OCI-LY7 (cell line): Measurements from ENCODE around the gene CUX1.

Source experiments
- EZH2phosphoT487 ChIP-seq: fragments of 200-600 bp; sonication (generic); IDR thresholded peaks from 2 replicates; pipeline ENCODE4 v1.6.1; 2018; ENCODE audit warnings: low read depth, borderline replicate concordance, mild to moderate bottlenecking, mixed run types, antibody characterized with exemption, low read length, moderate library complexity, mixed read lengths
- TF ChIP-seq, protein P1 (sequence below): fragments of 200-600 bp; sonication (generic); conservative IDR thresholded peaks from 2 replicates; pipeline ENCODE4 v1.5.1; 2014; ENCODE audit warnings: mild to moderate bottlenecking, antibody characterized with exemption, low read length, moderate library complexity, mixed read lengths

DNA sequence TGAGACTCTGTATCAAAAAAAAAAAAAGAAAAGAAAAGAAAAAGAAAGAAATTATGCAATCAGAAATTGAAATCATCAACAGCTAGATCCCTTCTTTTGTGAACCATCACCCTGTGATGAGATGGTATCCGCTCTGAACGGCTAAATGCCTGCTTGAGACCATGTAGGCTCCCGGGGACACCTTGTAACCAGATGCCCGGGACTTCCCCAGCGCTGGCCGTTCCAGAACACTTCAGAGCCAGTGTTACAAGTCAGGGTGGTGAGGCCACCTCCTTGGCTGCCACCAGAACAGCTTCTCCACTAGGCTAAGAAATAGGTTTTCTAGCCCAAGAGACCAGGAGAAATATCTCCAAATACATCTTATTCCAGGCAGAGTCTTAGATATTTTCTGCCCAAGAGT is 349.8 kb downstream of the CUX1 start:
- TF ChIP-seq, protein P1, sequence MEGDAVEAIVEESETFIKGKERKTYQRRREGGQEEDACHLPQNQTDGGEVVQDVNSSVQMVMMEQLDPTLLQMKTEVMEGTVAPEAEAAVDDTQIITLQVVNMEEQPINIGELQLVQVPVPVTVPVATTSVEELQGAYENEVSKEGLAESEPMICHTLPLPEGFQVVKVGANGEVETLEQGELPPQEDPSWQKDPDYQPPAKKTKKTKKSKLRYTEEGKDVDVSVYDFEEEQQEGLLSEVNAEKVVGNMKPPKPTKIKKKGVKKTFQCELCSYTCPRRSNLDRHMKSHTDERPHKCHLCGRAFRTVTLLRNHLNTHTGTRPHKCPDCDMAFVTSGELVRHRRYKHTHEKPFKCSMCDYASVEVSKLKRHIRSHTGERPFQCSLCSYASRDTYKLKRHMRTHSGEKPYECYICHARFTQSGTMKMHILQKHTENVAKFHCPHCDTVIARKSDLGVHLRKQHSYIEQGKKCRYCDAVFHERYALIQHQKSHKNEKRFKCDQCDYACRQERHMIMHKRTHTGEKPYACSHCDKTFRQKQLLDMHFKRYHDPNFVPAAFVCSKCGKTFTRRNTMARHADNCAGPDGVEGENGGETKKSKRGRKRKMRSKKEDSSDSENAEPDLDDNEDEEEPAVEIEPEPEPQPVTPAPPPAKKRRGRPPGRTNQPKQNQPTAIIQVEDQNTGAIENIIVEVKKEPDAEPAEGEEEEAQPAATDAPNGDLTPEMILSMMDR = no peak
- TF ChIP-seq EZH2phosphoT487 = no peak
